ENCODE measurements around the gene HSPB7.

HSPB7 gene

DNA sequence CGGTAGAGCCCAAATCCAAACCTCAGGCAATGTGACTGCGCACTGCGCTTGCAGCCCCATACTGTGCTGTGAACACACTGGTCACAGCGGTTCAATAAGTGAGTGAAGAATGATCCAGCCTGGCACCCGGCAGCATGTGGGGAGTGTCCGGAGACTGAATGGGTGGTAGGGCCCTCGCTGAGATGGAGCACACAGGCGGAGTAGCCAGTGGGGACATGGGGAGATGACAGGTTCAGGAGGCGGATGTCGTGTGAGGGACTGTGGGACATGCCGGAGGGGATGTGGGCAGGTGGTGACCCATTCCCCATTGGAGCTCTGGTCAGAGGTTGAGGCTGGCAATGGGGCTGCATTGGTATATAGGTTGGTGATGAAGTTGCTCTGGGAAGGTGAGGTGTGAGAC, 8.2 kb downstream of the HSPB7 start:
- TF ChIP-seq, protein P1, sequence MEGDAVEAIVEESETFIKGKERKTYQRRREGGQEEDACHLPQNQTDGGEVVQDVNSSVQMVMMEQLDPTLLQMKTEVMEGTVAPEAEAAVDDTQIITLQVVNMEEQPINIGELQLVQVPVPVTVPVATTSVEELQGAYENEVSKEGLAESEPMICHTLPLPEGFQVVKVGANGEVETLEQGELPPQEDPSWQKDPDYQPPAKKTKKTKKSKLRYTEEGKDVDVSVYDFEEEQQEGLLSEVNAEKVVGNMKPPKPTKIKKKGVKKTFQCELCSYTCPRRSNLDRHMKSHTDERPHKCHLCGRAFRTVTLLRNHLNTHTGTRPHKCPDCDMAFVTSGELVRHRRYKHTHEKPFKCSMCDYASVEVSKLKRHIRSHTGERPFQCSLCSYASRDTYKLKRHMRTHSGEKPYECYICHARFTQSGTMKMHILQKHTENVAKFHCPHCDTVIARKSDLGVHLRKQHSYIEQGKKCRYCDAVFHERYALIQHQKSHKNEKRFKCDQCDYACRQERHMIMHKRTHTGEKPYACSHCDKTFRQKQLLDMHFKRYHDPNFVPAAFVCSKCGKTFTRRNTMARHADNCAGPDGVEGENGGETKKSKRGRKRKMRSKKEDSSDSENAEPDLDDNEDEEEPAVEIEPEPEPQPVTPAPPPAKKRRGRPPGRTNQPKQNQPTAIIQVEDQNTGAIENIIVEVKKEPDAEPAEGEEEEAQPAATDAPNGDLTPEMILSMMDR (IDR thresholded peaks at IDR 0.05), result no peak

DNA sequence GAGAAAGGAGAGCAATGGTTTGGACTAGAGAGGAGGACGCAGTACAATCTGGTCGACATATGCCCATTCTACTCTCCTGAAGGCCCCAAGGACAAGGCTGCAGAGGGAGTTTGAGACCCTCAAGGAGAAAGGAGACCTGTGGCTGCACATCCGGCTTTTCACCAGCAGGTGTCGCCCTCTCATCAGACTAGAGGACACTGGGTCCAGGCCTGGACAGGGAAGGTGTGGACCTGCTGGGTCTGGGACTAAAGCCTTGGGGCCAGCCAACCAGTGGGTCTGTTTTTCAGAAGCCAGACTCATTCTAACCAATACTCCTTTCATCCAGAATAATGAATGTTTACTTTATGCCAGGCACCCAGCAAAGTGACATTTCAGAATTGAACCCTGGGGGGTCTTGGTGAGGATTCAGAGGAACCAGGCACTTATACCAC, 8.8 kb downstream of the HSPB7 start:
- TF ChIP-seq, protein P1 (IDR thresholded peaks at IDR 0.05), result peak; percentile 75

GRCh38 chr1:16007671-16008341, 10.0 kb downstream of the HSPB7 start:
- TF ChIP-seq, protein P1 (IDR thresholded peaks at IDR 0.05), result no peak

- TF ChIP-seq, protein P1 (IDR thresholded peaks at IDR 0.05), result no peak
Measured at GRCh38 chr1:16006552-16007485, 11.0 kb downstream of the HSPB7 start.

DNA sequence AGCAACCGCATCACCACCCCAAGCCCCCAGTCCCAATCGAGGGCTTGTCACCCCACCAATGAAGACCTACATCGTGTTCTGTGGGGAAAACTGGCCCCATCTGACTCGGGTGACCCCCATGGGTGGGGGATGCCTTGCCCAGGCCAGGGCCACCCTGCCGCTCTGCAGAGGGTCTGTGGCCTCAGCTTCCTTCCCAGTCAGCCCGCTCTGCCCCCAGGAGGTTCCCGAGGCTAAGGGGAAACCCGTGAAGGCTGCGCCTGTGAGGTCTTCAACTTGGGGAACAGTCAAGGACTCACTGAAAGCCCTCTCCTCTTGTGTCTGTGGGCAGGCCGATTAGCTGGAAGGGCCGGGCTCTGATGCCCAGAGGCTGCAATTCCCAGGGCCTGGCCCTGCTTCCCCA, 11.8 kb downstream of the HSPB7 start:
- TF ChIP-seq, protein P1 (IDR thresholded peaks at IDR 0.05), result no peak

DNA sequence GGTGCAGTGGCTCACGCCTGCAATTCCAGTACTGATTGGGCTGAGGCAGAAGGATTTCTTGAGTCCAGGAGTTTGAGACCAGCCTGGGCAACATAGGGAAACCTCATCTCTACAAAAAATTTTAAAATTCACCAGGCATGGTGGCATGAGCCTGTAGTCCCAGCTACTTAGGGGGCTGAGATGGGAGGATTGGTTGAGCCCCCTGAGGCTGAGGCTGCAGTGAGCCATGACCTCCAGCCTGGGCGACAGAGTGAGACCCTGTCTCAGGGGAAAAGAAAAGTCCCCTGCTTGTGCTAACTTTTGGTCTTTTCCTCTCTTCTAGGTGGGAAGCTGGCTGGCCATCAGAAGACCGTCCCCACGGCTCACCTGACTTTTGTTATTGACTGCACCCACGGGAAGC, 12.2 kb downstream of the HSPB7 start:
- TF ChIP-seq, protein P1 (IDR thresholded peaks at IDR 0.05), result no peak

DNA sequence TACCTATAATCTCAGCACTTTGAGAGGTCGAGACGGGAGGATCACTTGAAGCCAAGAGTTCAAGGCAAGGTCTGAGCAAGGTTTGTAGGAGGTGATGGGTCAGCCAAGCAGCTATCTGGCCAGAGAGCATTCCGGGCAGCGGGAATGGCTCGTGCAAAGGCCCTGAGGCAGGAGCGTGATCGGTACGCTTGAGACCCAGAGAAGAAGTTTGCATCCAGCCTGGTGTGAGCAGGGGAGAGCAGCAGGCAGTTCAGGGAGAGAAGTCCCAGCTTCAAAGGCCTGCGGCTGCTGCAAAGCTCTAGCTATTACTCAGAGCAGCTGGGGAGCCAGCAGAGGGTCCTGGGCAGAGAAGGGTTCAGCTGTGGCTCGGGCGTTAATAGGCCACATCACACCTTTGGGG, 18.9 kb downstream of the HSPB7 start:
- TF ChIP-seq, protein P1 (IDR thresholded peaks at IDR 0.05), result no peak
